Fibroblast of the aortic adventitia (primary cell): ENCODE data around the gene XYLT1. TPM values are rescaled to one million over a fixed set of nuclear protein-coding genes. Genes with fewer than 3 reads are reported as not detected.

ENCODE experiments used
- DNase-seq: peaks from one replicate; pipeline ENCODE4 v3.0.0-alpha.2; 2010; ENCODE audit warnings: low read depth
- H3K4me3 ChIP-seq: 2 replicates; pipeline ENCODE4 v1.5.1; 2011; ENCODE audit warnings: low read depth, mild to moderate bottlenecking, control low read depth, low read length, moderate library complexity
- CTCF ChIP-seq: IDR thresholded peaks from 2 replicates; pipeline ENCODE4 v1.5.1; 2011; ENCODE audit warnings: mild to moderate bottlenecking, low read length, control low read depth, inconsistent platforms; ENCODE audit not compliant: insufficient read depth
- total RNA-seq: library from RNA; depleted of rRNA; stranded (reverse); fragments of >200 nt; gene quantifications from 2 replicates; pipeline ENCODE4 v1.2.3, GENCODE V29; 2012; ENCODE audit warnings: low replicate concordance

The XYLT1 gene
- total RNA-seq, 1 donor, result 32.7 TPM

DNA sequence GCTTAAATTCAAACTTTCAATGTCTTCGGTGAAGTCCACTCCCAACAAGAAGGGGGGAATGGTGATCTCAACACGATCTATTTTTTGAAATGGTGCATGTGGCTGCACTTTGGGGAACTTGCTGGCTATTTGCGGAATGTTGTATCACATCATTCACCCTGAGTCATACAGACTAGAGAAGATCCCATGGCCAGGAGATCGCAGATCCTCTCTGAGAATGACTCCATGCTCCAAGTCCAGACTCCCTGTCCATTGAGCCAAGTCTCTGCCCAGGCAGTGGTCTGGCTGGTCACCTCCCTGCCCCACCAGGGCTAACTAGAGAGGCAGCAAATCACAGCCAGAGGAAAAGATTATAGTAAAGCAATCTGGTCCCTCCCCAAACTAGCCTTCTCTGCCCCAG is 120.6 kb downstream of the XYLT1 start:
- no peak overlapping the region for H3K4me3 ChIP-seq
- no peak for DNase-seq
- no peak for TF ChIP-seq CTCF

DNA sequence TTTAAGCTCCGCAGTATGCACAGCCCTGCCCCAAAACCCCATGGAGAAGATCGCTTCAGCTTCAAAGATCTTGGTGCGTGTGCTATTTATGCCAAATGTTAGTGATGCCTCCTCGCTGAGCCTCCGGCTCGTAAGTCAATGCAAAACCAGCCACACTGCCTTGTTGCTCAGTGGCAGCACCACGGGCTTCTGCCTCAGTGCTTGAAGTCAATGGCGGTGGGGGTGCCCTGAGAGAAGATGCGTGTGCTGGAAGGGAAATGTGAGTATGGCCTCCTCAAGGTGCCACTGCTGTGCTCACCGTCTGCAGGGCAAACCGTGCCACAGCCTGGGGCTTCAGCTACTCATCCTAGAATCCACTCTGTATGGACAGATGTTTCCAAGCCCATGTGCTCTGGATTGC is 121.9 kb downstream of the XYLT1 start:
- TF ChIP-seq CTCF, result no peak
- no peak overlapping the region for H3K4me3 ChIP-seq
- no peak for DNase-seq

DNA sequence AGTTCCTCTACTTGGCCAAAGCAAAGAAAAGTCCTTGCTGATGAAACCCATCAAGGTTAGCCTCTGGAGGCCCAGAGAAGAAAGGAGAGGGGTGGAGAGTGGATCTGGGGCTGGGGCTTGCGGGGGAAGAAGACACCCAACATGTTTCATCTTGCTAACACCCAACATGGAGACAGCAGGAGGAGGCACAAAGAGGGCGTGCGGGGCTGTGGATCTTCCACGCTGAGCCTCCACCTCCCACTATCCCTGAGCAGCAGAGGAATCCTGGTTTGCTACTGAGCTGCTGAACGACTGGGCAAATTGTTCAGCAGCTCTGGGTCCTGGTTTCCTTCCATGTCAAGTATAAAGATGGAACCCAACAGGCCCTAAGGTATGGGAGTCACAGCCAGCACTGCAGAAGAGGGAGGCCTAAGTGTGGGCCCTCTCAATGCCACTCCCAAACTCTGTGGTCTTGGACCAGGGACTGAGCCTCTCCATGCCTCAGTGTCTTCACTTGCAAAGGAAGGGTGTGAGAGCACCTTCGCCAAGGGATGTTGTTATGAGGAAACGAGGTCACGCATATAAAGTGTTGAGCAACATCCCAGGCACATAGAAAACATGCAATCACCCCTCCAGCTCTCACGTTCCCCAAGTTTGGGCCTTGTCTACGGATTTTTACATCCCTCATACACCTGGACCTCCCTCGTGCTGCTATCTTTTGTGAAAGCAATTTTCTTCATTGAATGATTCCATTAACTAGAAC is 122.5 kb downstream of the XYLT1 start:
- TF ChIP-seq CTCF, result no peak
- DNase-seq, result no peak
- no peak overlapping the region for H3K4me3 ChIP-seq

- TF ChIP-seq CTCF, result no peak
- DNase-seq, result no peak
- H3K4me3 ChIP-seq, result no peak overlapping the region
Measured at GRCh38 chr16:17347624-17348023, 123.1 kb downstream of the XYLT1 start.

DNA sequence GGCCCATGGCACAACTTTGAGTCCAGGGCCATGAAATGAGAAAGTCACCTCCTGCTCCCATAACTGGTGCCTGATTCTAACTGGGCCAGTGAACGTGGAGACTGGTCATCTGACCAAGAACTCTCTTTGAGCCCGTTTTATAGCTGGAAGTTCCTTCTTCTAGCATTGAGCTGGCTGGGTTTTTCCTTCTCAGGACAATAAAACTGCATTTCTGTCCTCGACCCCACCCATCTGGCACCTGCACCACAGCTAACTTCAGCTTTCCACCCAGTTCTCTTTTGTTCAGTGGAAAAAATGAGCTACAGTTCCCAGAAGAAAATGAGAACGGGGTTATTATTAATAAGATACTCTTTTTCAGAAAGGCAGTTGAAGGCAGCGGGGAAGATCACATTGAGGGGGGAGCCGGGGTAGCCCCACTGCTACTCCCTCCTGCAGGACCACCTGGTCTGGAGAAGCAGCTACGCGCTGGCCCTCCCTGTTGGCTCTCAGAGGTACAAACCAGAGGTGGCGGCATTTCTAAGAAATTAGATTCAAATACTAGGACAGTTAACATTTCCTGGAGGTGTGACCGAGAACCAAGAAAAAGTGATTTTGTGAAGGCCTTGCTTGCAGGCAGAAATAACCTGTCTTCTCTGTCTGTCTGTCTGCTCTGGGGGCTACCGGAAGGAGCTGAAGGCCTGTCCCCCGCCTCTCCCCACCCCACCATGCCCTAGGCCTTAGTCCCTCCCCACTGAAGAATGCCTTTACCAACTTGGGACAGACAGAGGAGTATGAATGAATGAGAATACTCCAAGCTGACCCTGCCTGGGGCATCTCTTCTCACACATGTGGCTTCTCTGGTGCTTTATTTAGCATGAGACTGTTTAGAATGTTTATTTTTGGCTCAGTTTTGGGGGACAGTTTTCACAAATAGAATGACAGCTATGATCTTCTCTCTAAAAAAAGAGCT is 123.9 kb downstream of the XYLT1 start:
- no peak overlapping the region for H3K4me3 ChIP-seq
- TF ChIP-seq CTCF, result peak; percentile 18
- no peak for DNase-seq

DNA sequence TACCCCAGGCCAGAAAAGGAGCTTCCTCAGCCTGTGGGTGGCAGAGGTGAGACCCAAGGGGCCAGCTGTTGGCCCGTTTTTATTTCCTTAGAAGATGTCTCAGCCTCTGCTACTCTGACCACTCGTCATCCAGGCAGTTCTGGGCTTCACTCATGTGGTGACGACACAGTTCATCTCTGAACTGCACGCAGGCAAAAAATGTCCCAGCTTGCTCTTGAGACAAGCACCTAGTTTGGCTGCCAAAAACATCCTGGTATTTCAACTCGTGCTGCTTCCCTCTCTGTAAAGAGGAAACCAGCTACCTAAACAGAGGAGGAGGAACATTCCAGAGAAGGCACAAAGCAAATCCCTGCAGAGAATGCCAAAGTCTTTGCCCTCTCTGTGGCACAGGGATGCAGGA is 125.7 kb downstream of the XYLT1 start:
- H3K4me3 ChIP-seq, result no peak overlapping the region
- TF ChIP-seq CTCF, result no peak
- peak; percentile 57 for DNase-seq
